HG03571 (cell line): Measurements from ENCODE around the gene SLC16A9.
"Not testable (repeated sequence)": the region's sequence is repeated elsewhere in the genome, so short reads cannot be mapped to it uniquely, and the experiment has no call there.

Source experiments
- ATAC-seq: cut with Tn5 transposase; IDR thresholded peaks from one replicate; pipeline ENCODE4 v1.9.1; 2021; ENCODE audit not compliant: unreplicated experiment

The SLC16A9 gene, protein sequence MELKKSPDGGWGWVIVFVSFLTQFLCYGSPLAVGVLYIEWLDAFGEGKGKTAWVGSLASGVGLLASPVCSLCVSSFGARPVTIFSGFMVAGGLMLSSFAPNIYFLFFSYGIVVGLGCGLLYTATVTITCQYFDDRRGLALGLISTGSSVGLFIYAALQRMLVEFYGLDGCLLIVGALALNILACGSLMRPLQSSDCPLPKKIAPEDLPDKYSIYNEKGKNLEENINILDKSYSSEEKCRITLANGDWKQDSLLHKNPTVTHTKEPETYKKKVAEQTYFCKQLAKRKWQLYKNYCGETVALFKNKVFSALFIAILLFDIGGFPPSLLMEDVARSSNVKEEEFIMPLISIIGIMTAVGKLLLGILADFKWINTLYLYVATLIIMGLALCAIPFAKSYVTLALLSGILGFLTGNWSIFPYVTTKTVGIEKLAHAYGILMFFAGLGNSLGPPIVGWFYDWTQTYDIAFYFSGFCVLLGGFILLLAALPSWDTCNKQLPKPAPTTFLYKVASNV

DNA sequence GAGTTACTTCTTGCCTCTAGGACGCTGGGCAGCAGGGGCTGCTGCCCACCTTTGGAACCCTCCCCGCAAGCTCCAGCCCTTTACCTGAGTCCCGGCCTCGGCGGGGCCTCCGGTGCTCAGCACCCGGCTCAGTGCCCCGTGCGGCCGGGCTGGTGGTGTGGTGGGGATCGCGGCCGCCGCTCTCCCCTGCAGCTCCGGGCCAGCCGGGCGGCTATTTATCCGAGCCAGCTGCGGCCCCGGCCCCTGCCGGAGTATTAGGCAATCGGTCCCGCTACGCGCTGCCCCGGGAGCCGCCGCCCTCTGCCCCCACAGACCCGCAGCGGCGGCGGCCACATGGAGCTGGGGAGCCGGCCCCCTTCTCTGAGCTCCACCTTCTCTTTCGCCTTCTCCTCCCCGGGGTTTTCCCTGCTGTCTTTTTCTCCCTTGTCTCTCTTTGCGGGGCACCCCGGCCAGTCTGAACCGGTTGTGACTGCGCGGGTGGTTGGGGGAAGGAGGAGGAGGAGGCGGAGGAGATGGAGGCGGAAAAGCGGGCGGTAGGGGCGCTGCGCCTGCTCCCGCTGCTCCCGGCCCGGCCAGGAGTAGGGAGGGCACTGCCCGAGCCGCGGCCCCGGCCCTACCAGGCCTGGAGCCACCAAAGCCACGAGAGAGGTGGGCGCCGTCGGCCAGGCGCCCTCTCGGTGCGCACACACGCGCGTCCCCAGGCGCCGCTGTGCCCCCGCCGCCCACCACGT is at the start of gene SLC16A9:
SLC16A9 (minus strand) TSS at position 456 of the 731 bp plus-strand sequence. CDS start 25,559 bp downstream, outside the sequence.
- ATAC-seq = peak; percentile 87

DNA sequence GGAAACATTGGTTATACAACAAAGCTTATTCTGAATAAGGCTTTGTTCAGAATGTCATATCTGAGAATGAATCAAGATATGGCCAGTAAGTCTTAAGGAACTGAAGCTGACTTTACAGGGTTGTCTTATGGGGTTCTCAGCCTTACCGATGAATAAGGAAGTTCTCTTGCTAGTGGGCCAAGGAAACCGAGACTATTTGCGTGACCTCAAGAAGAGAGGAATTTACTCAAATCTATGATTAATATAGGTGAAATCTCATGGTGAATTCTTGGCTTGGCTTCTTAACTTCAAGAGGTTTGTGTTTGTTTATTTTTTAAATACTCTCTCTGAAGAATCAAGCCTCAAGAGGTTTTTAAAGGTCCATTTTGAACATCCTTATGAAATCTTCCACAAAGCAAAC is 48.3 kb upstream of the SLC16A9 start:
- no peak for ATAC-seq

DNA sequence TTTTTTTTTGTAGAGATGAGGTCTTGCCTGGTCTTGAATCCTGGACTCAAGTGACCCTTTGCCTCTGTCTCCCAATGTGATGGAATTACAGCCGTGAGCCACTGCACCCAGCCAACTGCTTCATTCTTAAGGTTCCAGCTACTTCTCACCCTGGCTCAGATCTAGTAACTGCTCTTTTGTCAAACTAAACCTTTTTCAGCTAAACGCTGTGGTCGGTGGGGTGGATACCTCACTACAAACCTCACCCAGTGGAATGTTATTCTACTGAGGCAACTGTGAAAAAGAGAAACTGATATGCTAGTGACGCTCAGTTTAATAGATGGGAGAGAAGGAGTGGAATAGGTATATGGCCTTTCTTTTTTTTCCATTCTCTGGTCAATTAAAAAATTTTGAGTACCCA is 45.3 kb upstream of the SLC16A9 start:
- ATAC-seq = no peak

DNA sequence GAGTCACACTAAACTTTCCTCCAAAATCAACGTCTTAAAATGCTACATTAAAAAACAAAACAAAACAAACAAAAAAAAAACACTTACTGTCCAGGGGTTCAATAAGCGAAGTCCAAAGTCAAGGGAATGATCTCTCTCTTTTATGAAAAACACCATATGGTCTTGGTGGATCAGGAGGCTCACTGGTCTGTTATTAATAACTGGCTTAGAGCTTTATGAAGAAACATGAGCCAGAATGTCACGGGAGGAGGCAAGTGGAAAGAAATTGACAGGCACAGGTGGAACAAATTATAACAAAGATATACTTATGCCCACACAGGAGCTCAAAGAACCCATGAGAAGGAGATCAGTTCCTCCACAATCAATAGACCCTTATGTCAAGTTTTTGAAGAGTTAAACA is 43.6 kb upstream of the SLC16A9 start, which contains the start of gene MRLN:
MRLN (minus strand) TSS at position 189 of the 400 bp plus-strand sequence.
- ATAC-seq = no peak

DNA sequence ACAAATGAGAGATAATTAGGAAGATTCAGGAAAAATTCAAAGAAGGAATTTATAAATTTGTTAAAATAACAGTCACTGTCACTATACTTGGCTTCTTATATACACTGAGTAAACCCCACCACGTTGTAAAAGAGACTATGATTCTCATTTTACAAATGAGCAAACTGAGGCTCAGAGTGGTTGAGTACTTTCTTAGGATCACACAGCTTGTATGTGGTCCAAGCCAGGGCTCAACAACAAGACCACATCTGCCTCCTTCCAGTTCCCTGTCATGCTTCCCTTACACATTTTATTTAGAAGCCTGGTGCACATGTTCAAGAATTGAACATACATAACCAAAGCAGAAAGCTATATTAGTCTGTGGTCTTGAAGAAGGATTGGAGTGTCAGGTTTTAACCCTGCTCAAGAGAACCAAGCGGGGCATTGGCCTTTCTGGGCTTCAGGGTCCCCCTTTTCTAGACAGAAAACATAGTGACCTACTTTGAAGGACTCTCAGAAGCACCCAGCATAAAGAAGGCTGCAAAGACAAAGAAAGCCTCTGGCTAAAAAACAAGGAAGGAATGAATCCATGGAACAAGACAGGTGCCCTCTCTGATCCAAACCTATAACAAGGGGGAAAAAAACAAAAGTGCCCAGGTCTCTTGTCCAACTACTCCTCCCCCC is 42.8 kb upstream of the SLC16A9 start:
- ATAC-seq = no peak

DNA sequence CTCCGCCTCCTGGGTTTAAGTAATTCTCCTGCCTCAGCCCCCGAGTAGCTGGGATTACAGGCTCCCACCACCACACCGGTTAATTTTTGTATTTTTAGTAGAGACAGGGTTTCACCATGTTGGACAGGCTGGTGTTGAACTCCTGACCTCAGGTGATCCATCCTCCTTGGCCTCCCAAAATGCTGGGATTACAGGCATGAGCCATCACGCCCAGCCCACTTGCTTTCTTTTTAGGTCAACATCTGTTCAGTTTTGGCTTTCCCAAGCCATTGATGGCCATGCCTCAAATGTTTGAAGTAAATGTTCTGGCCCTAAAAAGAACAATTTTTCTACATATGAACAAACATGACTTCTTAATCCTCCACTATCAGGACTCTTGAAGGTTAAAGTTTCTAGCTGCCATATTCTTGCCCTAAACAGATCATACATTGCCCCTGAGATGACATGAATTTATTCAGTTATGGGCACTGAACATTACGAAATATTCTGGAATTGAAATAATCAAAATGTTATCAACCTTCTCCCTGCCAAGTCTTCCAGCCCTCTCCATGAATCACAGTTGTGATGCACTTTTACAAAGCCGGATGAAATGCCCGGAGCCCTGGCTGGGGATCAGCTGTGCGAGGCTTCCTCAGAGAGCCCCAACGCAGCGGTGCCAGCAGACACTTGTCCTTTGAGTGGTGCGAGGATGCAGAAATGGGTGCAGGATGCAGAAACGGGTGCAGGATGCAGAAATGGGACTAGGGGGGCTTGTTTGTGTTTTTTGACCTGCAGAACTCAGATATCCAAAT is 40.7 kb upstream of the SLC16A9 start:
- ATAC-seq = no peak

DNA sequence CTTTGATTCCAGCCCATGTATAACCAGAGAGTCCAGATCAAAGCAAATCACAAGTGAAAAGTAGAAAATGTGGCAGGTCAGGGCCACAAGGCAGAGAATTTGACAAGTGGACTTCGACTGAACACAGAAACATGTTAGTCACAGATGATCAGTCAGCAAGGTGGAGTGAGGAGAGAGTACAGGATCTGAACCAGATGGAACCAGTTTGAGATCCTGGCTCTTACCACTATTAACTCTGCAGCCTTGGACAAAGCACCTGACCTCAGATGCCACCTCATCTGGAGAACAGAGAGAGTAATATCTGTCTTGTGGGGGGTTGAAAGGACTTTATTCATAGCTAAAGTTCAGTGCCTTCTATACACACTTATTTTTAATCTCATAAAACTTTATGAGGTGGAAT is 39.2 kb upstream of the SLC16A9 start:
- no peak for ATAC-seq

DNA sequence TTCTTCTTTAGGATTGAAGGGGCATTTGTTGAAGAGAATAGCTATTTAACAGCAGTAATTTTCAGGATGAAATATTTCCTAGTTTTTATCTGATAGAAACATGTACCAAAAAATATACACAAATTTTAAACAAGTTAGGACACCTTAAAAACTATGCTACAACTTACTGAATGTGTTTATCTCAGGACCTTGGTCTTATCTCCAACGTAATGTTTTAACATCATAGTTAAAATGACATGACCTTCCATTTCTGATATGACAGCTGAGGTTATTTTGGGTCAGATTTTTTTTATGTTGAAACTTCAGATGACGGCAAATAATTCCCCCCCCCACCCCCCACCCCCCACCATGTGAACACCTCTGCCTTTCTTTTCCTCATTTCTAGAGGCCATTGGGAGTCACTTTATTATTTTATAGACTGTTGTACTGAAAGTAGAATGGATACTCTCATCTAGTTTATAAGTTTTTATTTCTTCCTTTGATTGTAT is 35.6 kb upstream of the SLC16A9 start:
- ATAC-seq = no peak

DNA sequence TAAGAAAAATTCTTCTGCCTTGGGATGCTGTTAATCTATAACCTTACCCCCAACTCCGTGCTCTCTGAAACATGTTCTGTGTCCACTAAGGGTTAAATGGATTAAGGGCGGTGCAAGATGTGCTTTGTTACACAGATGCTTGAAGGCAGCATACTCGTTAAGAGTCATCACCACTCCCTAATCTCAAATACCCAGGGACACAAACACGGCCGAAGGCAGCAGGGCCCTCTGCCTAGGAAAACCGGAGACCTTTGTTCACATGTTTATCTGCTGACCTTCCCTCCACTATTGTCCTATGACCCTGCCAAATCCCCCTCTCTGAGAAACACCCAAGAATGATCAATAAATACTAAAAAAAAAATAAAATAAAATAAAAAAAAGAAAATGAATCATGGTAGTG is 35.1 kb upstream of the SLC16A9 start:
- ATAC-seq = not testable (repeated sequence)

DNA sequence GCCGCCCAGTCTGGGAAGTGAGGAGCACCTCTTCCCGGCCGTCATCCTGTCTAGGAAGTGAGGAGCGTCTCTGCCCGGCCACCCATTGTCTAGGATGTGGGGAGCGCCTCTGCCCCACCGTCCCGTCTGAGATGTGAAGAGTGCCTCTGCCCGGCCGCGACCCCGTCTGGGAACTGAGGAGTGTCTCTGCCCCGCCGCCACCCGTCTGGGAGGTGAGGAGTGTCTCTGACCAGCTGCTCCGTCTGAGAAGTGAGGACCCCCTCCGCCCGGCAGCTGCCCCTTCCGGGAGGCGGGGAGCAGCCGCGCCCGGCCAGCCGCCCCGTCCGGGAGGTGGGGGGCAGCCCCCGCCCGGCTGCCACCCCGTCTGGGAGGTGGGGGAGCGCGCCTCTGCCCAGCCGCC is 34.5 kb upstream of the SLC16A9 start:
- not testable (repeated sequence) for ATAC-seq

DNA sequence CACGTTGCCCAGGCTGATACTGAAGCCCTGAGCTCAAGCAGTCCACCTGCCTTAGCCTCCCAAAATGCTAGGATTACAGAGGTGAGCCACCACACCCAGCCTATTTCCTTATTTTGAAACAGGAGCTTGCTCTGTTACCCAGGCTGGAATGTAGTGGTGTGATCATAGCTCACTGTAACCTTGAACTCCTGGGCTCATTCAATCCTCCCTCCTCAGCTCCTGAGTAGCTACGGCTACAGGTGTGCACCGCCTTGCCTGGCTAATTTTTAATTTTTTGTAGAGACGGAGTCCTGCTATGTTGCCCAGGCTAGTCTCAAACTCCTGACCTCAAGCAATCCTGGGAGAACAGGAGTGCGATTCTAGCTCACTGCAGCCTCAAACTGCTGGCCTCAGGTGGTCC is 31.9 kb upstream of the SLC16A9 start:
- no peak for ATAC-seq

DNA sequence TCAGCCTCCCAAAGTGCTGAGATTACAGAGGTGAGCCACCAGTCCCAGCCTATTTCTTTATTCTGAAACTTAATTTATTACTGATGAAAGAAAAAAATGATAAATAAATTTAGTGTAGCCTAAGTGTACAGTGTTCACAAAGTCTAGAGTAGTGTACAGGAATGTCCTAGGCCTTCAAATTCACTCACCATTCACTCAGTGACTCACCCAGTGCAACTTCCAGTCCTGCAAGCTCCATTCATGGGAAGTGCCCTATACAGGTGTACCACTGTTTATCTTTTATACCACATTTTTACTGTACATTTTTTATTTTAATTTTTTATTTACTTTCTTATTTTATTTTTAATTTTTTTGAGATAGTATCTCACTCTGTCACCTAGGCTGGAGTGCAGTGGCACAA is 31.4 kb upstream of the SLC16A9 start:
- ATAC-seq = no peak

DNA sequence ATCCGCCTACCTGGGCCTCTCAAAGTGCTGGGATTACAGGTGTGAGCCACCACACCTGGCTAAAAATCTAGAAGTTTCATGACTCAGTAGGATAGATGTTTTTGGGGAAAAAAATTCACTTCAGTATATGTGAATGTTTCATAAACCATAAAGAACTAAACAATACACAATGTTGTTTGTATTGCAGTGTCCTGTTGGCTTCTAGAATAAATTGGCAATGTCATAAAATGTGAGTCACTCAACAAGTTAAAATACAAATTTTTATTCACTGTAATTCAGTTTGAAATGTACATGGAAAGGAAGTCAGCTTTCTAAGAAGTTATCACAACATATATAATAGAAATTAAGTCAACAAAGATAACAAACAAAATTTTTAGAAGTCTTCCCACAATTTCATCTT is 27.1 kb upstream of the SLC16A9 start:
- ATAC-seq = no peak

DNA sequence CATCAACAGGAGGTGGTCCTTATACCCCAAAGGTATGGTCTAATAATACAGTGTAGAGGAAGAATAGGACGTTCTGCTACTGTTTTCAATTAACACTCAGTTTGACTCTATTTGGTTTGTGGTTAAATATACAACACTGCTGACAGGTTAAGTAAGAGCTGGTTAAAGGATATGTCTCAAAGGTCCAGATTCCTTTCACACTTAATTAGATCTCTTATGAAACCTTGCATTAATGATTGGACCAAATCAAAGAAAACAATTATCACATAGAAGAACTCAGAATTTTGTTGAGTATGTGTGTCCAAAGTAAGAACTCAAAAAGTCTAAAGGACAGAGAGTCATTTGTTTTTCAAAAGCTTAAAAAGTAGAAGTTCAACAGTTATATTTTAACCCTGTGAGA is 25.6 kb upstream of the SLC16A9 start:
- ATAC-seq = no peak

DNA sequence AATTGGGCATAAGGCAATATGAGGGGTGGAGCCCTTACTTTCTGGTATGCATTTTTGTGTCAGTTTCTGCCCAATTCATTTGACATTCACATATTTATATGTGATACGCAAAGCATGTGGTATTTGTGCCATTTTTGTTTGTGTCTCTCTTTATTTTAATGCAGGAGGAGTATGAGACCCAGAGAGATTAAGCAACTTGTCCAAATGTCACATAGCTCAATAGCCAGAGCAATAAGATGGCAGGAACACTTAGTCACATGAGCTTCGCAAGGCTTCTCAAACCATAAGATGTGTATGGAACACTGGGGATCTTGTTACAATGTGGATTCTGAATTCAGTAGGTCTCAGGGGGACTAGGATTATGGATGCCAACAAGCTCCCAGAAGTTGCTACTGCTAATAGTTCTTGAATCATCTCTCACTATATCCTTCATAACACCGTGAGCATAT is 24.4 kb upstream of the SLC16A9 start:
- ATAC-seq = no peak

DNA sequence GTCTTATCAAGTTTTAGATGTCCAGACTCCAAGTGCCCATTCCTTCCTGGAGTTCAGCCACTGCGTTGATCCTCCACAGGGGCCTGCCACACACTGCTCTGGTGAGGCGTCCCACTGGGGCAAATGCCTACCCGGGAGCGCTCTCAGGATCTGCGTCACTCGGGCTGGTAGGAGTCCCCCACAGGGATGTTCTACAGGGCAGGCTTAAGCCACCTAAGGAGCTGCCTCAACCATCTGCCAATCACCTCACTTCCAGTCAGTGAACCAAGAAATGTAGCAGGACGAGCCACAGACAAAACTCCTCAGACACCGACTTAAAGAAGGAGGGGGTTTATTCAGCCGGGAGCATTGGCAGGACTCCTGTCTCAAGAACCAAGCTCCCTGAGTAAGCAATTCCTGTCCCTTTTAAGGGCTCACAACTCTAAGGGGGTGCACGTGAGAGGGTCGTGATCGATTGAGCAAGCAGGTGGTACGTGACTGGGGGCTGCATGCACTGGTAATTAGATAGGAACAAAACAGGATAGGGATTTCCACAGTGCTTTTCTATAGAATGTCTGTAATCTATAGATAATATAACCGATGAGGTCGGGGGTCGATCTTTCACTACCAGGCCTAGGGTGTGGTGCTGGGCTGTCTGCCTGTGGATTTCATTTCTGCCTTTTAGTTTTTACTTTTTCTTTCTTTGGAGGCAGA is 23.8 kb upstream of the SLC16A9 start:
- ATAC-seq = not testable (repeated sequence)

DNA sequence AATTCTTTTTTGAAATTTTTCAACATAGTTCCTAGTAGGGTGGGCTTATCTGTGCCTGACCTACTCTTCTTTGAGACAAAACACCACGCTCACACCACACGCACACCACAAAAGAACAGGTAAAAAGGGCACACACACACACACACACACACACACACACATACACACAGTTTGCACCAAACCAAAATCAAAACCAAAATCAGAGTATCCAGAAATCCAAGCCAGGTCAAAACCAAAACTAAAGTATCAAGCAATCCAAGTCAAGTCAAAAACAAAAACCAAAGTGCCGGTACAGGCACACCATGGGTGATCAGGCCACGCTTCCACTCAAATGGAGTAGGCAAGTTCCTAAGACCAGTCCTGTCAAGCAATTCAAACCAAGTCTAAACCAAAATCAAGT is 23.2 kb upstream of the SLC16A9 start:
- ATAC-seq = not testable (repeated sequence)

DNA sequence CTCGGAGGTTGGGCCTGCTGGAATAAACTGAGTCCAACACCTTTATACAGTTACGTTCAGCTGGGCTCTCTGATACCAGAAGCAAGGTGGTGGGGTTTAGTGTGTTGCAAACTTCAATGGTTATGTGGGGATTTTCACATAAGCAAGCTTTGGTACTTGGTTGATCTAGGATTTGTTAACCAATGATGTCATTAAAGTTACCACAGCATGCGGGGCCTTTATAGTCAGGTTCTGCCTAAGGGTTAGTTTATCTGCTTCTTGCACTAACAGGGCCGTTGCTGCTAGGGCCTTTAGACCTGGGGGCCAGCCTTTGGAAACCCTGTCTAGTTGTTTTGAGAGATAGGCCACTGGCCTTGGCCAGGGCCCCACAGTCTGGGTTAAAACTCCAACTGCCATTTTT is 19.5 kb upstream of the SLC16A9 start:
- not testable (repeated sequence) for ATAC-seq

DNA sequence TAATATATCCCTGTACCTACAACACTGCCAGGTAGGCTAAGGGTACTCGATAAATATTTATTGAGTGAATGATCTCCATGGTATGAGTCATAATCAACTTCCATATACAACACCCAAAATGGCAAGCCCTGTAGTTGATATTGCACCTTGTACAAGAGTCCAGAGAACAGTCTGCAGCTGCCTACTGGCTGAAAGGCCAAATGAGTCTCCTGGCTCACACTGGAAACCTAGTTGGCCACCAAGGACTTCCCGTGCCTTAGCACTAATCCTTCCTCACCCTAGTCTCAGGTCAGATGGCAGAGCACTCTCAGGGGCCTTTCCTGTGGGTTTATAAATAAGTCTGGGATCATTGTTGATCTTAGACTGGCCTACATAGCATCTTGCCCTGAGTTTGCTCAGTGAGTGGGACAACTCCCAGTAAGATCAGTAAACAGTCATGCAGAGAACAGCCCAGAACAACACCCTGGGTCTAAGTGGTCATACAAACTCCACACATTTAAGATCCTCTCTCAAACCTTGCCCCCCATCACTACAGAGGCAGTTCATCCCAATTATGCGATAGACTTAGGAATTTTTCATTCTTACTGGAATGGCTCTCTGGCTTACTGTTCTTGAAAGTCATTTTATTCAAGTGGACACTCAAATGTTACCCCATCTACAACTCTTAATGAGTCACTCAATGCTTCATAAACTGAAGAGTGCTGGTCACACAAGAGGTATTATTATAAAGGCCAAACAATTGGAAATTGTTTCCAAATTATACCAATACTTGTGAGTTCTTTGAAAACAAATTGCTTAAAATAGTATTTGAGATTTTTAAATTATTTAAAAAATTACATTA is 14.7 kb upstream of the SLC16A9 start:
- no peak for ATAC-seq
